ENCODE results near the gene CISD3.

Gene CISD3
- total RNA-seq: 6.5 to 22.2 reads per million in 2 donors

DNA sequence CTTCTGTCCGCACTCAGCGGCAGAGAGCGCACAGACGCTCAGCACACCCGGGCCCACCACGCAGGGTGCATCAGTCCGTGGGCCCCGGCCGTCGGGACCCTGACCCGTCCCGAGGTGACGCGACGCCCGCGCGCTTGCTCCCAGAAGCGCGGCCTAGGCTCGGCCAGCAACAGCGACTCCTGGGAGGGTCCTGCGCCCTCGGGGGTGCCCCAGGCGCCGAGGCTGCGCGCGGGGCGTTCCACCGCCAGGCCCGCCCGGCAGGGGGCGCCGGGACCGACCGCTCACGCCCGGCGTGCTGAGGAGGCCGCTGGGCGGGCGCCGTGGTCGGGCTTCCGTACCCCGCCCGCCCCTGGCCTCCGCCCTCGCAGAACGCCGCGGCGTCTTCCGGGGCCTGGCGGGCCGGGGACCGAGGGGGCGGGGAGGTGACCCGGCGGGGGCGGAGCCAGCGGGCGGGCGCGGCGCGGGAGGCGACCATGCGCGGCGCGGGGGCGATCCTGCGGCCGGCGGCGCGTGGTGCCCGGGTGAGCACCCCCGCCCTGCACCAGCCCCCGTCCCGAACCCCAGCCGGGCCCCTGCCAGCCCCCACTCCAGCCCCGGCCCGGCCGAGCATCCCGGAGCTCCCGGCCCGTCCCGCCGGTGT lies at the start of gene CISD3:
Gene CISD3 (plus strand): TSS at position 456 of the 640 bp plus-strand sequence. CDS start 18 bp downstream, at position 474.
- peak; percentile 80 for DNase-seq

DNA sequence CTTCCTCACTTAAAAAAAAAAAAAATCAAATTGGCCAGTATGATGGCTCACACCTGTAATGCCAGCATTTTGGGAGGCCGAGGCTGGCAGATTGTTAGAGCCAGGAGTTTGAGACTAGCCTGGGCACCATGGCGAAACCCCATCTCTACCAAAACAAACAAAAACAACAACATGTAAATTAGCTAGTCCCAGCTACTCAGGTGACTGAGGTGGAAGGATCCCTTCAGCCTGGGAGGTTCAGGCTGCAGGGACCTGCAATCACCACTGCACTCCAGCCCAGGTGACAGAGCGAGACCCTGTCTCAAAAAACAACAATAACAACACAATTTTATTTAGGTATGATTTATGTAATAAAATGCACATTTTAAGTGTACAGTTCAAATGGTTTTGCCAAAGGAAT lies 49.0 kb upstream of the CISD3 start:
- DNase-seq: no peak

- no peak for DNase-seq
Observed at GRCh38 chr17:38685491-38685890, 44.6 kb upstream of the CISD3 start.

GRCh38 chr17:38687286-38687685 lies 42.9 kb upstream of the CISD3 start:
- no peak for DNase-seq

- DNase-seq: no peak
Observed at GRCh38 chr17:38690386-38690785, 39.8 kb upstream of the CISD3 start.

GRCh38 chr17:38691154-38691553 lies 39.0 kb upstream of the CISD3 start:
- DNase-seq: no peak

DNA sequence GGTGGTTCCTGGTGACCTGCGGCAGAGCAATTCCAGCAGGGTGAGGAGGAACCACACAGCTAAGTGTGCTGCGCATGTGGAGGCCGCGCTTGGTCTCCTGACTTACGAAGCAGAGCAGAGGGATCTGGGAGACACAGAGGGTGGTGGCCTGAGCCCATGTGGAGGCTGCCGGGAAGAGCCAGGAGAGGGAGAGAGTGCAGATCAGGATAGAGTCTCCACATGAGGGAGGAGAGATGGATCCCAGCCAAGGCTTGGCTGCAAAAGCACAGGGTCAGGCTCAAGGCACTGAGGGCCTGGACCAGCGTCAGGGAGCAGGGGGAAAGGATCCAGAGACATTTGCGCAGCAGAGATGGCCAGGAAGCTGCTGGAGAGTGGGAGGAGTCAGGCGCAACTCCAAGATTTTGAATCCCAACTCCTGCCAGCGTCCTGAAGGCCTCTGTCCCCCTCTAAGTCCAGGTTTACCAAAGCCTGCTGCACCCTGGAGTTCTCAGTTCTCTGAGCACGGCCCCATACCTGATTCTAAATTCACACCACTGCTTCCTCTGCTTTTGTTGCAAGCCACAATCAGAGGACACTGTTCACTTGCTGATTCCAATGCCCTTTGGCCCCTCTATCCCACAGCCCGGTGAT lies 36.3 kb upstream of the CISD3 start:
- DNase-seq: no peak

GRCh38 chr17:38697061-38697820 lies 32.9 kb upstream of the CISD3 start:
- DNase-seq: no peak

GRCh38 chr17:38698760-38699159 lies 31.4 kb upstream of the CISD3 start:
- DNase-seq: no peak

DNA sequence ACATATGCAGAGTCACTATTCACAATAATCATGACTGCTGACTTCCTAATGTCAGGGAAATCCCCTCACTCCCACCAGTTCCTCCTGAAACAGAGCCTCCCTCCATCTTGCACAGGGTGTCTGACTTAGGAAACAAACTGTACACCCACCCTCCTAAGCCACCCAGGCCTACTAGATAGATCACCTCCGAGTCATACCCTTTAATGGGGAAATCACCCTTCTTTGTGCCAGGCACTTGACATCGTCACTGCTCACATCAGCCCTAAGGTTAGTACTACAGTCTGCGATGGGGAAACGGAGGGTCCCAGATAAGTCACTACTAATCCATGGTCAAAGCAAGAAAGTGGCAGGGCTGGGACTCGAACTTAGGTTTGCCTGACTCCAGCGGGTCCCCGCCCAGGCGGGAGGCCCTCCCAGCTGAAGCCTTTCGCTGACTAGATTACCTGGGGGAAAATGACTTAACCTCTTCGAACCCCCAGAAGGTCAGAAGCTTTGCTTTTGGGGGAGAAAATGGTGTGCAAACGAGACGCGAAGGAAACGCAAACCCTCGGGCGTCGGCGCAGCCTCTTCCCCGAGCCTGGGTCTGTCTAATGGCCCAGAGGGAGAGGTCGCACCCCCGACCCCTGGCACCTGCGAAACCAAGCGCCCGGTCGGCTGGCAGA lies 28.5 kb upstream of the CISD3 start:
- DNase-seq: peak; percentile 46

DNA sequence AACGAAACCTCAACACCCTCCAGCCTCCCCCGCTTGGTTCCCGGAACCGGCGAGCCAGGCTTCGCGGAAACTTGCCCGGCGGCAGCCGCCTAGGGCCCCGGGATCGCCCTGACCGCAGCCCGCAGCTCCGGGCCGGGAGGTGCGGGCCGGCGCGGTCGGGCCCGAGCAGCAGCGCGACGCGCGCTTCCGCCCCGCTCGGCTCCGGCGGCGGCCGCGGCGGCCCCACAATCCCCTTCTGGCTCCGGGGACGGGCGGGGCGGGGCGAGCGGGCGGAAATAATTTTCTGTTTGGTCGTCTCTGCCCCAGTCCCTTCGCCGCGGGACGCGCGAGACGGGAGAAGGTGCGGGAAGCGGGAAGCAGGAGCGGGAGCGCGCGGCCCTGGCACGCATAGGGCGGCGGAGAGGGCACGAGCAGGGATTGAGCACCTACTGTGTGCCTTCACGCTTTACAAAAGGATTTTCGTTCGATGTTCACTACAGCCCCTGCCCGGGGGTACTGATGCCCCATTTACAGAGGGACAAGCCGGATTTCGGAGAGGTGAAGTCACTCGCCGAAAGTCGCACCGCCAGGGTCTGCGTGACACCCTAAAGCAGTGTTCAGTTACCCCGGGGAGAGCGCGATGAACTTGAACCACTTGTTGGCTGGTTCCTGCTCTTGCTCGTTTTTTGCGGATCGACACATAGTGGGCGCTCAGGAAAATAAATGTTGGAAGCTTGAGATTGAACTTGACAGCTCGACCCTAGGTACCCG lies 27.8 kb upstream of the CISD3 start:
- peak; percentile 77 for DNase-seq

DNA sequence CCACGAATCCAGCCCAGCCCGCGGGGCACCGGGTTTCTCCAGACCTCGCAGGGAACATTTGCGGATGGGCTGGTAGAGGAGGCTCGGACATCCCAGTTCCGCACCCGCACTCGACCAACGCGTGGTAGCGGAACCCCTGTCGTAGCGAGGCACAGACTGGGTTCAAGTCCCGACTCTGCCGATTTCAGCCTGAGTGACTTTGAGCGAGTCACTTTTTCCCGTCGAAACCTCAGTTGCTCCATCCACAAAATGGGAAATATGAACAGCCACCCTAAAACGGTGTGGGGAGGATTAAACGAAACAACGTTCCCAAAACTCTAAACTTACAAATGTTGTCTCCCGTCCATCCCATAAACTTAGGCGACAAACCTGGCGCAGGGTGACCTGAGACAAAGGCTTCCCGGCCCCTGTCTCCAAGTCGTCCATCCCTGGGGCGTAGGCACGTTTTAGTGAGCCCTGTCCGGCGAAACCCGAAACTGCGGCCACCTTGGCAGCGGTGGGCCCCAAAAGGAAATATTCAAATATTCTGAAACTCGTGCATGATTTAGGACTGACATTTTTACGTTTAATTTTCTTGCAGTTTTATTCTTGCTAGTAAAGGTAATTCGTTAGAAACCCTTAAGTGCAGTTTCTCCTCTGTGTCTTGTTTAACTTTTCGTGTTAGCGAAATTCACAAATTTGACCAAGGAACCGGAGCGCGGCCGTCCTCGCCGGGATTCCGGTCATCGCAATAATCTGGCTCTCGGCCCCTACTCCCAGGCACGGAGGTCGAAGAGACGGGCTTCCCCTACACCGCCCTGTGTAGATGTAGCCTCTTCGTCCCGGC lies 27.0 kb upstream of the CISD3 start:
- no peak for DNase-seq

GRCh38 chr17:38703742-38704605 lies 26.2 kb upstream of the CISD3 start:
- peak; percentile 59 for DNase-seq

DNA sequence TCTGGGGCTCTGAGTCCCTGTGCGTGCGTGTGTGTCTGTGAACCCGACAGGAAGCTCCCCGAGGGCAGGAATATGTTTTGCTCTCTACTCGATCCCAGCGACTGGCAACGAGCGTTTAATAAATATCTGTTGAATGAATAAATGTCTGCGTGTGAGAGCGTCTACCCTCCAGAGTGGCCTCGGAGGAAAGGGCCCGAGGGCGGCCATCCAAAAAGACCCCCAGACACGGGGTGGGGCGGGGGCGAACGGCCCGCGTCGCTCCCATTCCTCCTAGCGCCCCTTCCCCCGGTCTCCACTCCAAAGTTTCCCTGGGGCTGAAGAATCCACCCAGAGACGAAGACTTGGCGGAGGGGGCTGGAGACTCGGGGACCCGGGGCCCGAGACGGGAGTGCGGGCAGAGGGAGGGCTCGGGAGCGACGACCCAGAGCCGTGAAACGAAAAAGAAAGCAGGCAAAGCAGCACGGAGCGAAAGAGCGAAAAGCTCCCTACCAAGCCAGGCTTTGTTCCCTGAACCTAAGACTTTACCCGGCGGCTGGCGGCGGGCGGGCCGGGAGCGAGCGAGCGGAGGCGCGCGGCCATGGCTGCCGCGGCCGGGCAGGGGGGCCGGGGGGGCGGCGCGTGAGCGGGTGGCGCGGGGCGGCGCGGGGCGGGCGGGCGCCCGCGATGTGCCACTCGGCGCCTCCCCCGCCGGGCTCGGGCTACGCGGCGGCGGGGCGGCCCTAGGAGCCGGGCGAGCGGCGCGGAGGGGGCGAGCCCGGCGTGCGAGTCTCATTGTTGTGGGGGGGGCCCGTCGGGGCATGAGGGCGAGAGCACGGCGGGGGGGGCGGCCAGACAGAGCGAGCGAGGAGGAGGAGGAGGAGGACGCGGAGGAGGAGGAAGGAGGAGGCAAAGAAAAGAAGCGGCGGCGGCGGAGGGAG lies 25.3 kb upstream of the CISD3 start, which contains the start of gene MLLT6:
Gene MLLT6 (plus strand): TSS at position 668 of the 917 bp plus-strand sequence. CDS start 360 bp downstream, outside the sequence.
- peak; percentile 78 for DNase-seq

DNA sequence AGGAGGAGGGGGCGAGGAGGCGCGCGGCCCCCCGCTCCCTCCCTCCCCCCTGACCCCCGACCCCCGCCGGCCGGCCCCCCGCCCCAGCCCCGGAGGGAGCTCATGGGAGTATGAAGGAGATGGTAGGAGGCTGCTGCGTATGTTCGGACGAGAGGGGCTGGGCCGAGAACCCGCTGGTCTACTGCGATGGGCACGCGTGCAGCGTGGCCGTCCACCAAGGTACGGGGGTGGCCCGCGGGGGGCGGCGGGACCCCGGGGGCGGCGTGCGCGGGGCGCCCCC lies 24.7 kb upstream of the CISD3 start:
- no peak for DNase-seq

DNA sequence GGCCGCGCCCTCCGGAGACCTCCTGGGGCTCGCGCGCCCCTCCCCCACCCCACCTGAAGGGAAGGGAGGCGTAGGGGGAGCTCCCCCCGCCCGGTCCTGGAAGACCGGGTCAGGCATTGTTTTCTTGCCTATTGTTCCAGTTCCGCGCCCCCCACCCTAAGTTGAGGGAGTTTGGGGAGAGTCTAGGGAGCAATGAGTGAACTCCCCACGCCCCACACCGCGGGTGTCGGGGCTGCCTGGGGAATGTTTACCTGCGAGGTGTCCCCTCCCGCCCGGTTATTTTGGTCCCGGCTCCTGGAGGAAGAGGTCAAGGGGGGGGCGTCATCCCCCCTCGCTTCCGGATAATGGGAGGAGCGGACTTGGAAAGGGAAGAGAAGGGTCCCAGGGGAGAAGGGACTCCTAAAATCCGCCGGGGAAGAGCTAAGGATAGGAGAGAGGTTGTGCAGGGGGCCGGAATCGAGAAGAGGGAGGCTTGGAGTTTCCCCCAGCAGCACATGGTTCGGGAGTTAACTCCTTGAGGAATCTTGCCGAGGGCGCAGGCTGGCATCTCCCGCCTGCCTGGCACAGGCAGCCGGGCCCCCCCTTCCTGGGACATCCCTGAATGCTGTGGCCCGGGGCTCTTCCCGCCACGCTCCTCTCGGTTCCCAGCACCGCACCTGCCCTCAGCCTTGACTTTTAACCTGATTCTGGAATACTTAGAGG lies 24.2 kb upstream of the CISD3 start:
- peak; percentile 41 for DNase-seq

DNA sequence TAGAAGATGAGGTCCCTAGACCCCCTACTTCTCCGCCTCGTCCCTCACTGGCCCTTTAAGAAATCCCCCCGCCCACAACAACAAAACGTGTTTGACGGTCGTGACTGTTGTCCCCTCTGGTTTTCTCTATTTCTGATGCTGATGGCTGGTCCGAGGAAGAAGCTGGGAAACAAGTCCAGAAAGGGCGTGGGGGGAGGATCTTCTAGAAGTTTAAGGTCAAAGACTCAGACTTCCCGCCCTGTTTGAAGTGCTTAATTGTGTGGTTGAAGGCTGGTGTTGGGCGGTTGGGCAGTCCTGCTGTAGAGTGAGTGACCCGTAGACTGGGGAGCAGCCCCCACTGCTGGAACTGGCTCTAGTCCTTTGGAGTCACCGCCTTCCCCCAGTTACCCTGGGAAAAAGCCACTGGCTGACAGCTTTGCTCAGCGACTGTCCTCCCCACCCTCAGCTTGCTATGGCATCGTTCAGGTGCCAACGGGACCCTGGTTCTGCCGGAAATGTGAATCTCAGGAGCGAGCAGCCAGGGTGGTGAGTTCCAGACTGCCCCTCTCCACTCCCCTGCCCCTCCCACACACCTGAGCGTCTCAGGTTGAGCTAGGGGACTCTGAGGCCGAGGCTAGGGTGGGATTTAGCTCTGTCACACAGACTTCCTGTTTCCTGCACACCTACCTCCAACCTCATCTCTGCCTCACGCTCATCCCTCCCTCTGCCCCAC lies 23.5 kb upstream of the CISD3 start:
- no peak for DNase-seq

DNA sequence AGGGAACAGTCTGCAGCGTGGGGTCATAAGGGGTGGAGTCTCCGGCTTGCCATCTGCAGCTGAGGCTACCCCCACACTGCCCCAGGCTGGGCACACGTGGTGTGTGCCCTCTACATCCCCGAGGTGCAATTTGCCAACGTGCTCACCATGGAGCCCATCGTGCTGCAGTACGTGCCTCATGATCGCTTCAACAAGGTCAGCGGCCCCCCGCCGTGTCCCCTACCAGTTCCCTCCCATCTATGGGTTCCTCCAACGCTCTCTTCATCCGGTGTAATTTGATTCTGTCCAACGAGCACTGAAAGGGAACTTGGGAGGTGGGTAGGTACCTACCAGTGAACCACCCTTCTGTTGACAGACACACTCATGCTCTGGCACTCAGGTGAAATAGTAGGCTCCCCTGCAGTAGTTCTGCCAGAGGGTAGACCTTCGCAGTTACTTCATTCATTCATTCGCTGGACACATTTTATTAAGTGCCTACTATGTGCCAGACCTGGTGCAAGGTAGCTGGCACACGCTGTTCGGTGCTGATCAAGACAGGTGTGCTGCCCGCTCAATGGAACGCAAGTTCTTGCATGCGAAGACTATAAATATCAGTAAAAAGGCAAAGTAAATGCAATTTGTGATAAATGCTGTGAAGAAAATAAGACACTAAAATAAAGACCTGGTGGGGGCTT lies 22.3 kb upstream of the CISD3 start:
- no peak for DNase-seq
